Gastroesophageal sphincter (tissue), 3 donors: ENCODE data around the gene TMCO6.

Source experiments
- CTCF ChIP-seq, 4 experiments: fragments of 200-600 bp in 2 of 4; fragments of 450-650 bp in 2 of 4; sonication (generic) in 1 of 4; IDR thresholded peaks; one replicate each; pipeline ENCODE4 v1.5.1; 2017 to 2019; ENCODE audit warnings: antibody characterized with exemption in 4 of 4, mild to moderate bottlenecking in 2 of 4, moderate library complexity in 2 of 4
- EP300 ChIP-seq: sonication (generic); formaldehyde crosslinking; IDR thresholded peaks from one replicate; pipeline ENCODE4 v1.6.1; 2017; ENCODE audit warnings: antibody characterized with exemption, mild to moderate bottlenecking
- POLR2A ChIP-seq, 2 donors: fragments of 450-650 bp; IDR thresholded peaks; one replicate each; pipeline ENCODE4 v1.6.1; 2017; ENCODE audit warnings: antibody characterized with exemption in 2 of 2, mild to moderate bottlenecking in 2 of 2, moderate library complexity in 1 of 2

GRCh38 chr5:140658870-140659269 is 19.6 kb downstream of the TMCO6 start:
- TF ChIP-seq POLR2A (IDR thresholded peaks at IDR 0.05) (no peak), CTCF (IDR thresholded peaks at IDR 0.05) (no peak), EP300 (no peak)
